ENCODE results near the gene CSAD. TPM values are rescaled to one million over a fixed set of nuclear protein-coding genes. Genes with fewer than 3 reads are reported as not detected.

The CSAD gene, protein sequence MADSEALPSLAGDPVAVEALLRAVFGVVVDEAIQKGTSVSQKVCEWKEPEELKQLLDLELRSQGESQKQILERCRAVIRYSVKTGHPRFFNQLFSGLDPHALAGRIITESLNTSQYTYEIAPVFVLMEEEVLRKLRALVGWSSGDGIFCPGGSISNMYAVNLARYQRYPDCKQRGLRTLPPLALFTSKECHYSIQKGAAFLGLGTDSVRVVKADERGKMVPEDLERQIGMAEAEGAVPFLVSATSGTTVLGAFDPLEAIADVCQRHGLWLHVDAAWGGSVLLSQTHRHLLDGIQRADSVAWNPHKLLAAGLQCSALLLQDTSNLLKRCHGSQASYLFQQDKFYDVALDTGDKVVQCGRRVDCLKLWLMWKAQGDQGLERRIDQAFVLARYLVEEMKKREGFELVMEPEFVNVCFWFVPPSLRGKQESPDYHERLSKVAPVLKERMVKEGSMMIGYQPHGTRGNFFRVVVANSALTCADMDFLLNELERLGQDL
- total RNA-seq (2014; rRNA removed; shearing (Covaris generic)): 3.6 and 7.1 TPM in 2 replicates
- polyA plus RNA-seq (2016; fragmentation: Nextera tagmentation; extraction: Ambion mirVana): 3.1 and 3.2 TPM in 2 replicates
- long read RNA-seq: 0 reads

DNA sequence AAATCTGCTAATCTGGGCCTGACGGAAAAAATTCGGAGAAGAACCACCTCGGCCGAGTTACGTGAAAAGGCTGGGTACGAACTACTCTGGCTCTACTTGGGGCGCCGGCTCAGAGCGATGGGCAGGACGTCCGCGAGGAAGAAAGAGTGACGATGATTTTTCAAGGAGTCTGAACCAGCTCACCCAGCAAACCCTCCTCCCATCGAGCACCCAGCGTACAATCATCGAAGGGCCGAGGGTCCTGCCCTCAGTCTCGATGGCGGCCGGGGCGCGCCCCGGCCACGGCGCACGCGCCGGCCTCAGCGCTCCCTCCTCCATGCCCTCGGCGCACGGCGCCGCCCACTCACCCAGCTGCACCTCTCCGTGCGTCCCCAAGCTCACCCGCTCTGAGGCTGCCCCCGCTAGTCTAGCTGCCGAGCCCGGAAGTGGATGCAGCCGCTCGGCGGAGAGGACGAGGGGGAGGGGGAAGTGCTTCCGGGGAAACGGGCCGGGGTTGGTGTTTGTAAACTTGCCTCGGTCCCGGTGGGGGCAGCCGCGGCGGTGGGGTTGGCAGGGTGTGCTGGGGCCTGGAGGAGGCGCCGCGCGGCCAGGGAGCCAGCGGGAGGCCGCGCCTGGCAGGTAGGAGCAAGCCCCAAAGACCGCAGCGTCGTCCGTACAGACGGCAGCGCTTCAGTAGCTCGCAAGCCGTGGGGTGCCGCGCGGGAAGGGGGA, at the start of gene CSAD, which contains the start of gene ZNF740:
Gene CSAD (minus strand): TSS at position 706 of the 711 bp plus-strand sequence. CDS start 7,455 bp downstream, outside the sequence.
Gene ZNF740 (plus strand): TSS at position 503 of the 711 bp plus-strand sequence. CDS start 1,262 bp downstream, outside the sequence.
- peaks cover 28% of the 10 kb centered on the region for H3K4me1 Mint-ChIP-seq
- Histone ChIP-seq H3K79me2 (replicated peaks; ENCODE audit: insufficient read depth) (peaks cover 17% of the 10 kb centered on the region), H3K4me1 (ENCODE audit: insufficient read depth) (peaks cover 23% of the 10 kb centered on the region), H2AFZ (peak within 1 kb of the TSS; percentile 99), H3K4me2 (peak within 1 kb of the TSS; percentile 98), H3F3A (replicated peaks; ENCODE audit: low read depth) (peaks cover 19% of the 10 kb centered on the region), H3K27me3 (ENCODE audit: insufficient read depth) (peaks cover 45% of the 10 kb centered on the region), H4K20me1 (replicated peaks; ENCODE audit: insufficient read depth) (peaks cover 32% of the 10 kb centered on the region), H3K36me3 (ENCODE audit: insufficient read depth) (peaks cover 11% of the 10 kb centered on the region; the same call in 1 of the 2 replicates), H3K4me3 (peak within 1 kb of the TSS; percentile 80), H3K27ac (ENCODE audit: low read depth) (peak within 1 kb of the TSS; percentile 94), H3K9me2 (ENCODE audit: insufficient read depth) (no peaks in the 10 kb centered on the region)
- DNase-seq (ENCODE audit: low spot score) (peak; percentile 98), ATAC-seq (peak; percentile 96)
- peaks cover 47% of the 10 kb centered on the region for H3K27me3 Mint-ChIP-seq (ENCODE audit: insufficient read depth, low read depth, poor library complexity)
- no peaks in the 10 kb centered on the region for H3K9me3 Mint-ChIP-seq
- H3K36me3 Mint-ChIP-seq (ENCODE audit: low read depth): peaks cover 37% of the 10 kb centered on the region
- peak within 1 kb of the TSS; percentile 92 for H3K27ac Mint-ChIP-seq
- peak within 1 kb of the TSS; percentile 84 for H3K4me3 Mint-ChIP-seq
- no peak for TF ChIP-seq EZH2phosphoT487 (IDR thresholded peaks at IDR 0.05; ENCODE audit: unreplicated experiment)
- TF ChIP-seq, protein P1, sequence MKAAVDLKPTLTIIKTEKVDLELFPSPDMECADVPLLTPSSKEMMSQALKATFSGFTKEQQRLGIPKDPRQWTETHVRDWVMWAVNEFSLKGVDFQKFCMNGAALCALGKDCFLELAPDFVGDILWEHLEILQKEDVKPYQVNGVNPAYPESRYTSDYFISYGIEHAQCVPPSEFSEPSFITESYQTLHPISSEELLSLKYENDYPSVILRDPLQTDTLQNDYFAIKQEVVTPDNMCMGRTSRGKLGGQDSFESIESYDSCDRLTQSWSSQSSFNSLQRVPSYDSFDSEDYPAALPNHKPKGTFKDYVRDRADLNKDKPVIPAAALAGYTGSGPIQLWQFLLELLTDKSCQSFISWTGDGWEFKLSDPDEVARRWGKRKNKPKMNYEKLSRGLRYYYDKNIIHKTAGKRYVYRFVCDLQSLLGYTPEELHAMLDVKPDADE (IDR thresholded peaks at IDR 0.05): peak; percentile 54; the same call in 1 of the 2 replicates
- TF ChIP-seq, protein P2, sequence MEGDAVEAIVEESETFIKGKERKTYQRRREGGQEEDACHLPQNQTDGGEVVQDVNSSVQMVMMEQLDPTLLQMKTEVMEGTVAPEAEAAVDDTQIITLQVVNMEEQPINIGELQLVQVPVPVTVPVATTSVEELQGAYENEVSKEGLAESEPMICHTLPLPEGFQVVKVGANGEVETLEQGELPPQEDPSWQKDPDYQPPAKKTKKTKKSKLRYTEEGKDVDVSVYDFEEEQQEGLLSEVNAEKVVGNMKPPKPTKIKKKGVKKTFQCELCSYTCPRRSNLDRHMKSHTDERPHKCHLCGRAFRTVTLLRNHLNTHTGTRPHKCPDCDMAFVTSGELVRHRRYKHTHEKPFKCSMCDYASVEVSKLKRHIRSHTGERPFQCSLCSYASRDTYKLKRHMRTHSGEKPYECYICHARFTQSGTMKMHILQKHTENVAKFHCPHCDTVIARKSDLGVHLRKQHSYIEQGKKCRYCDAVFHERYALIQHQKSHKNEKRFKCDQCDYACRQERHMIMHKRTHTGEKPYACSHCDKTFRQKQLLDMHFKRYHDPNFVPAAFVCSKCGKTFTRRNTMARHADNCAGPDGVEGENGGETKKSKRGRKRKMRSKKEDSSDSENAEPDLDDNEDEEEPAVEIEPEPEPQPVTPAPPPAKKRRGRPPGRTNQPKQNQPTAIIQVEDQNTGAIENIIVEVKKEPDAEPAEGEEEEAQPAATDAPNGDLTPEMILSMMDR (conservative IDR thresholded peaks at IDR 0.05; ENCODE audit: low read depth in 2 of 2): 0 out of 4 replicates have a peak, but pooled peaks of 1 of the 2 experiments have one; percentile 0
- TF ChIP-seq JUNB (IDR thresholded peaks at IDR 0.05; ENCODE audit: unreplicated experiment): no peak
- TF ChIP-seq NANOG (IDR thresholded peaks at IDR 0.05; ENCODE audit: borderline replicate concordance): no peak
- TF ChIP-seq CREB1 (CRISPR knock-in tag; IDR thresholded peaks at IDR 0.05; ENCODE audit: low read depth): 0 out of 2 replicates have a peak, but pooled peaks have one; percentile 35
- peak; percentile 19 for TF ChIP-seq EZH2 (IDR thresholded peaks at IDR 0.05; ENCODE audit: low read depth, unreplicated experiment)
- TF ChIP-seq, protein P3, sequence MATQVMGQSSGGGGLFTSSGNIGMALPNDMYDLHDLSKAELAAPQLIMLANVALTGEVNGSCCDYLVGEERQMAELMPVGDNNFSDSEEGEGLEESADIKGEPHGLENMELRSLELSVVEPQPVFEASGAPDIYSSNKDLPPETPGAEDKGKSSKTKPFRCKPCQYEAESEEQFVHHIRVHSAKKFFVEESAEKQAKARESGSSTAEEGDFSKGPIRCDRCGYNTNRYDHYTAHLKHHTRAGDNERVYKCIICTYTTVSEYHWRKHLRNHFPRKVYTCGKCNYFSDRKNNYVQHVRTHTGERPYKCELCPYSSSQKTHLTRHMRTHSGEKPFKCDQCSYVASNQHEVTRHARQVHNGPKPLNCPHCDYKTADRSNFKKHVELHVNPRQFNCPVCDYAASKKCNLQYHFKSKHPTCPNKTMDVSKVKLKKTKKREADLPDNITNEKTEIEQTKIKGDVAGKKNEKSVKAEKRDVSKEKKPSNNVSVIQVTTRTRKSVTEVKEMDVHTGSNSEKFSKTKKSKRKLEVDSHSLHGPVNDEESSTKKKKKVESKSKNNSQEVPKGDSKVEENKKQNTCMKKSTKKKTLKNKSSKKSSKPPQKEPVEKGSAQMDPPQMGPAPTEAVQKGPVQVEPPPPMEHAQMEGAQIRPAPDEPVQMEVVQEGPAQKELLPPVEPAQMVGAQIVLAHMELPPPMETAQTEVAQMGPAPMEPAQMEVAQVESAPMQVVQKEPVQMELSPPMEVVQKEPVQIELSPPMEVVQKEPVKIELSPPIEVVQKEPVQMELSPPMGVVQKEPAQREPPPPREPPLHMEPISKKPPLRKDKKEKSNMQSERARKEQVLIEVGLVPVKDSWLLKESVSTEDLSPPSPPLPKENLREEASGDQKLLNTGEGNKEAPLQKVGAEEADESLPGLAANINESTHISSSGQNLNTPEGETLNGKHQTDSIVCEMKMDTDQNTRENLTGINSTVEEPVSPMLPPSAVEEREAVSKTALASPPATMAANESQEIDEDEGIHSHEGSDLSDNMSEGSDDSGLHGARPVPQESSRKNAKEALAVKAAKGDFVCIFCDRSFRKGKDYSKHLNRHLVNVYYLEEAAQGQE (IDR thresholded peaks at IDR 0.05; ENCODE audit: unreplicated experiment): no peak
- no peak for TF ChIP-seq STAT1 (IDR thresholded peaks at IDR 0.05; ENCODE audit: unreplicated experiment)
- TF ChIP-seq POLR2AphosphoS5 (IDR thresholded peaks at IDR 0.05; ENCODE audit: low read depth): peak; percentile 31; the same call in 1 of the 2 replicates
